Muscle of leg (tissue), 11 donors: ENCODE measurements around the gene PDCD10. TPM values are rescaled to one million over a fixed set of nuclear protein-coding genes. Genes with fewer than 3 reads are reported as not detected.

ENCODE experiments used
- DNase-seq: peaks from one replicate; pipeline ENCODE4 v3.0.0; 2013
- H3K27ac ChIP-seq: one replicate; pipeline ENCODE4 v1.5.1; 2013; ENCODE audit warnings: mild to moderate bottlenecking, low read length, control low read depth
- H3K27me3 ChIP-seq: one replicate; pipeline ENCODE4 v1.6.1; 2013; ENCODE audit warnings: low read length; ENCODE audit not compliant: control insufficient read depth, insufficient read depth
- H3K36me3 ChIP-seq: one replicate; pipeline ENCODE4 v1.6.1; 2013; ENCODE audit warnings: low read length; ENCODE audit not compliant: control insufficient read depth, insufficient read depth
- H3K4me1 ChIP-seq: one replicate; pipeline ENCODE4 v1.6.1; 2013; ENCODE audit warnings: low read length; ENCODE audit not compliant: control insufficient read depth, insufficient read depth
- H3K4me3 ChIP-seq: one replicate; pipeline ENCODE4 v1.5.1; 2013; ENCODE audit warnings: low read length, control low read depth
- H3K9me3 ChIP-seq: replicated peaks from 2 replicates; pipeline ENCODE4 v1.6.1; 2013; ENCODE audit warnings: low read depth, low read length; ENCODE audit not compliant: control insufficient read depth
- WGBS: methylation state at CpG from one replicate; pipeline ENCODE4 v1.1.5; 2013; ENCODE audit warnings: missing lambda C conversion rate; ENCODE audit not compliant: insufficient coverage; 5-methylcytosine and 5-hydroxymethylcytosine counted together
- polyA plus RNA-seq, 8 donors: library from polyadenylated mRNA; unstranded; fragments of 120-200 nt; gene quantifications; one replicate each; pipeline versions ENCODE4 v1.2.1 to v1.2.3, GENCODE V29; 2013; ENCODE audit warnings: inconsistent platforms in 1 of 8, low replicate concordance in 1 of 8; ENCODE audit not compliant: insufficient read length in 8 of 8, insufficient read depth in 1 of 8
- total RNA-seq: library from RNA; stranded (reverse); fragments of 120-200 nt; gene quantifications from one replicate; pipeline ENCODE4 v1.2.4, GENCODE V29; 2013

Gene PDCD10
- total and polyA plus RNA-seq, 9 donors, result 28.4 to 37.6 (median 31.1) TPM

GRCh38 chr3:167736997-167737396, 2.3 kb upstream of the PDCD10 start:
- Histone ChIP-seq H3K9me3 (no peaks in the 10 kb centered on the region), H3K27ac (no peak overlapping the region), H3K4me3 (no peak overlapping the region), H3K36me3 (no peaks in the 10 kb centered on the region), H3K27me3 (no peaks in the 10 kb centered on the region), H3K4me1 (peaks cover 7% of the 10 kb centered on the region)
- no peak for DNase-seq
- no CpG with 5 or more reads among the region's 2 CpGs for WGBS

DNA sequence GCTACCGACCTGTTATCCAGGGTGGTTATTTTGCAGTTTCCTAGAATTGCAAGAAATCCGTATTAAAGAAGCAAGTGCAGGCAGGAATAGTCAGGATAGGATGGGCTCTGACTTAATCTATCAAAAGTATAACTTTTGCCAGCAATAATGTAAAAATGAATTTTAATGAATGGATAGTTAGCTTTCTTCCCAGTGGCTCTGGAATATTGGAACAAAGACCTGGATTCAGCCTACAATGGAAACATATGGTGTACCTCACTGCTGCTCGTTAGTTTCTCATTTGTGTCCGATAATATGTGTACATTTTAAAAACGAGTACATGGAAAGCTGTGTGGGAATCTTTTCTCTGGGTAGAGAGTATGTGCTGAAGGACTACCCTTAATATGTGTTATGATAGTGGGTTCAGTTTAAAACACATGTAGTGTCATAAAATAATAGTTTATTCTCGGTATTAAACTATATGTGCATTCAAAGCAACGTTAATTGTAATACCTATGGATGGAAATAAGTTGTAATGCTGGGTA, 1.6 kb upstream of the PDCD10 start:
- WGBS, result no CpG with 5 or more reads among the region's 7 CpGs
- peaks cover 7% of the 10 kb centered on the region for H3K4me1 ChIP-seq
- peak; percentile 3 for DNase-seq
- H3K4me3 ChIP-seq, result peak overlapping the region; percentile 11
- H3K36me3 ChIP-seq, result no peaks in the 10 kb centered on the region
- H3K9me3 ChIP-seq, result no peaks in the 10 kb centered on the region
- no peaks in the 10 kb centered on the region for H3K27me3 ChIP-seq
- H3K27ac ChIP-seq, result no peak overlapping the region

DNA sequence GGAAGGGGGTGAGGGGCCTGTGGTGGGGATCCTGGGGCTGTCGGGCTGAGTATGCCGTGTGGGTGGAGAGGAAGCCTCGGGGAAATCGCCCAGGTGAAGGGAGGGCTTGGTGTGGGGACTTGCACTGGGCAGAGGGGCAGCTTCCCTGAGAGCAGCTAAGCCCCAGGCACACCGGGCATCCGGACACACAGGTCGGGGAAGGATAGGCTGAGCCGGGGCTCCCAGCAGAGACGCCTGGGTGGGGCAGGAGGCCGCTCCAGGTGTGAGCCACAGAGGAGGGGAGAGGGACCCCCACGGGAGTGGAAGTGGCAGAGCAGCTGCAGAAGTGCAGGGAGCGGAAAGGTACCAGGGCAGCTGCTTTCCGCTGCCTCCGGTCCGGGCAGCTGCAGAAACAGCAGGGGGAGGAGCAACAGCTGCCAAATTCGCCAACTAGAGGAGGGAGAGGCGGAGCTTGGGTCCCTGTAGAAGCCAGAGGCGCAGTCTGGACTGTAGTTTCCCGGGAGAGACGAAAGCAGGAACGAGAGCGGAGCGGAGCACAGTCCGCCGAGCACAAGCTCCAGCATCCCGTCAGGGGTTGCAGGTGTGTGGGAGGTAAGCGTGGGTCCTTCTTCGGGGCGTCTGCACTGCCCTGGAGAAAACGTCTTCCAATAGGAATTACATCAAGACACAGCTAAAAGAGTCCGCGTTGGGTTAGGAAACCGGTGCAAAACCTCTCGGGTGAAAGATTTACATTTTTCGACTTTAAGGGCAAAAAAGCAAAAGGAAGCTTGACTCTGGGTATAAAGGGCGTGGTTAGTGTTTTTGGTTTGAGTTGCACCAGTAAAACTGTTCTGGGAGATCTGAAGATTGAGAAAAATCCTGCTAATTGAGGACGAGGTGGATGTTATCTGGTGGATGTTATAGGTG, 794 bp upstream of the PDCD10 start, which contains the start of gene SERPINI1:
Gene SERPINI1 (plus strand): TSS at position 489 of the 906 bp plus-strand sequence. CDS start 53,408 bp downstream, outside the sequence.
- no peaks in the 10 kb centered on the region for H3K9me3 ChIP-seq
- peak within 1 kb of the TSS; percentile 85 for H3K27ac ChIP-seq
- no peaks in the 10 kb centered on the region for H3K27me3 ChIP-seq
- peaks cover 7% of the 10 kb centered on the region for H3K4me1 ChIP-seq
- peak within 1 kb of the TSS; percentile 73 for H3K4me3 ChIP-seq
- DNase-seq, result peak; percentile 94
- under 1% methylated on average over 29 of the region's 37 CpGs for WGBS
- H3K36me3 ChIP-seq, result no peaks in the 10 kb centered on the region

DNA sequence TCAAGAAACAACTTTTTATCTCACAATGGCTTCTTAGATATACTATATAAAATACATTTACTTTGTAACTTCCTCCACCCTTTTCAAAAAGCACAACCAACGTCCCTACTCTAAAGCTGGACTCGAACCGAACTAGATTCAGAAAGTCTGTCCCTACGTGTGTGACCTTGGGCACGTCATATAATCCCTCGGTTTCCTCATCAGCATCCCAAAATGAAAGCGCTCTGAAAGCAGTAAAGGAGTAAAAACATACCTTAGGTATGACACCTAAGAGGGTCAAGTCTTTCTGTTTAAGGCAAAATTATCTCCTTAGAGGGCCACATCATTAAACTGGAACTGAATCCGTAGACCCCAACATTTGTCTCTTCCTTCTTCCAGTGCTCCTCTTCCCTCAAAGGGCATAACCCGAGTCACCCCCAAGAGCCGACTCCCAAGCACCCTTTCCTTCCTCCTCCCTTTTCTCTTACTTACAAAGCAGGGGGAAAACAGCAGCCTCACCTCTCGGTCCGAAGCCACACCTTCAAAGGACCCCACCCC, 663 bp downstream of the PDCD10 start:
- no peaks in the 10 kb centered on the region for H3K27me3 ChIP-seq
- no peaks in the 10 kb centered on the region for H3K36me3 ChIP-seq
- peaks cover 7% of the 10 kb centered on the region for H3K4me1 ChIP-seq
- DNase-seq, result peak; percentile 10
- peak overlapping the region; percentile 85 for H3K27ac ChIP-seq
- 3% methylated on average over 10 of the region's 12 CpGs for WGBS
- peak overlapping the region; percentile 73 for H3K4me3 ChIP-seq
- H3K9me3 ChIP-seq, result no peaks in the 10 kb centered on the region

- H3K4me1 ChIP-seq, result peaks cover 9% of the 10 kb centered on the region
- no peaks in the 10 kb centered on the region for H3K9me3 ChIP-seq
- no peak for DNase-seq
- 89% methylated on average over 3 of the region's 7 CpGs for WGBS
- H3K4me3 ChIP-seq, result no peak overlapping the region
- H3K36me3 ChIP-seq, result no peaks in the 10 kb centered on the region
- no peak overlapping the region for H3K27ac ChIP-seq
- no peaks in the 10 kb centered on the region for H3K27me3 ChIP-seq
These were observed 2.2 kb downstream of the PDCD10 start for GRCh38 chr3:167732313-167733065.

DNA sequence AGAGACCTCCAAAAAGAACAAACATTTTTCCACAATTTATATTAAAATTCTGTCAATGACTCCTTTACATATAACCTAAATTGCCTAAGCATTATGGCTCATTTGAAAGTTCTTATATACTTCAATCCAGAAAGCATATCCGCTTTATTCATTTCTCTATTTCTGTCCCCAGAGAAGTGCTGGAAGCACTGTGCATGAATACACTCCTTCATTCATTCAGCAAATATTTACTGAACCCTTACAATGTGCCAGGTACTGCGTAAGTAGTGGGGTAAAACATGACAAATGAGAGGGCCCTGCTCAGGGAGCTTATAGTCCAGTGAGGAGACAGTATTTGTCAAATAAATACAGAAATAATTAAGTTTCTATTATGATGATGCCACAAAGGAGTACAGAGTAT, 3.3 kb downstream of the PDCD10 start:
- H3K9me3 ChIP-seq, result no peaks in the 10 kb centered on the region
- no peaks in the 10 kb centered on the region for H3K27me3 ChIP-seq
- 83% methylated on average over 1 of the region's 2 CpGs for WGBS
- H3K4me3 ChIP-seq, result no peak overlapping the region
- H3K4me1 ChIP-seq, result peaks cover 9% of the 10 kb centered on the region
- no peak overlapping the region for H3K27ac ChIP-seq
- no peak for DNase-seq
- no peaks in the 10 kb centered on the region for H3K36me3 ChIP-seq

GRCh38 chr3:167729591-167729990, 5.1 kb downstream of the PDCD10 start:
- no peak for DNase-seq
- Histone ChIP-seq H3K4me1 (peaks cover 6% of the 10 kb centered on the region), H3K27me3 (no peaks in the 10 kb centered on the region), H3K36me3 (no peaks in the 10 kb centered on the region), H3K9me3 (no peaks in the 10 kb centered on the region), H3K4me3 (no peak overlapping the region), H3K27ac (no peak overlapping the region)
- WGBS, result no CpG with 5 or more reads among the region's 2 CpGs

DNA sequence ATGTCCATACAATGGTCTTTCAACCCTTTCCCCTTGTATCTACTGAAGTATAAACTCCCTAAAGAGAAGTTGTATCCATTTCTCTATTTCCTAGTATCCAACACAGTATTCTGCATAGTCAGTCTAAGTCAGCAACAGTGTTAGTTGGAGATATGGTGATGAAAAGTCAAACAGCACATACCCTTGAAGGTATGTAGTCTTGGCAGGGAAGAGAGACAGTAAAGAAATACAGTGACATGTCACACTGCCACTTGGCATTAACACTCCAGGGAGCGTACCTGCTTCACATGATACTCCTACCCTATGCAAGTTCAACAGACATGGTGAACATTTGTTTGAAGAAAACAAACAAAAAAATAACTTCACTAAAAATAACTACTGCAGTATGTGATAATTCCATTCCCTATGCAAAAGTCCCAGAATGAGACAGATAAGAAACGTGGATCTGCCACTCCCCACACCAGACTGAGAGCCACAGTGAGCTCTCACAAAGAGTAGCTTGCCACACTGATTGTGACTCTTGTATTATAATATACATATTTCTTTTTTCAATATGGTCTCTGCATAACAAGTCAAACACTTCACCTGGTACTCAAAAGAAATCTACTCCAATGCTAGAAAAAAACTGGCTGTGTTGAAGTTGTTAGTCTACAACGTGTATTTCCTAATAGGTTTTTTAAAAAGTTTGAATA, 5.9 kb downstream of the PDCD10 start:
- peak; percentile 3 for DNase-seq
- Histone ChIP-seq H3K36me3 (no peaks in the 10 kb centered on the region), H3K27me3 (no peaks in the 10 kb centered on the region), H3K9me3 (no peaks in the 10 kb centered on the region), H3K4me3 (no peak overlapping the region), H3K4me1 (peaks cover 2% of the 10 kb centered on the region), H3K27ac (no peak overlapping the region)
- WGBS, result no CpG with 5 or more reads among the region's 3 CpGs

GRCh38 chr3:167728176-167728575, 6.5 kb downstream of the PDCD10 start:
- Histone ChIP-seq H3K27me3 (no peaks in the 10 kb centered on the region), H3K27ac (no peak overlapping the region), H3K4me3 (no peak overlapping the region), H3K36me3 (no peaks in the 10 kb centered on the region), H3K4me1 (peaks cover 2% of the 10 kb centered on the region), H3K9me3 (no peaks in the 10 kb centered on the region)
- no CpG with 5 or more reads among the region's 3 CpGs for WGBS
- DNase-seq, result peak; percentile 19
